Natural killer cell (primary cell): ENCODE data around the gene EFCAB5. TPM values are rescaled to one million over a fixed set of nuclear protein-coding genes. Genes with fewer than 3 reads are reported as not detected.

ENCODE experiments used
- ATAC-seq, 3 donors: fragments of 150-1000 bp in 2 of 3; fragments of 200-7000 bp in 1 of 3; cut with Tn5 transposase; 1 replicate in 1 of 3; 2 replicates in 2 of 3; pipeline ENCODE4 v1.10.0; 2021; ENCODE audit warnings: mild to moderate bottlenecking in 2 of 3, moderate library complexity in 2 of 3
- DNase-seq, 2 donors: peaks; one replicate each; pipeline versions ENCODE4 v3.0.0 to v3.0.0-alpha.2; 2013 to 2021; ENCODE audit warnings: mixed read lengths in 1 of 2
- H3K27ac ChIP-seq: one replicate; pipeline ENCODE4 v1.5.1; 2013; ENCODE audit warnings: mild to moderate bottlenecking, low read length
- H3K27me3 ChIP-seq: one replicate; pipeline ENCODE4 v1.6.1; 2013; ENCODE audit warnings: low read length; ENCODE audit not compliant: control insufficient read depth, insufficient read depth
- H3K36me3 ChIP-seq: one replicate; pipeline ENCODE4 v1.6.1; 2013; ENCODE audit warnings: low read length; ENCODE audit not compliant: control insufficient read depth, insufficient read depth
- H3K4me1 ChIP-seq: one replicate; pipeline ENCODE4 v1.6.1; 2013; ENCODE audit warnings: low read length; ENCODE audit not compliant: control insufficient read depth, insufficient read depth
- H3K4me3 ChIP-seq: one replicate; pipeline ENCODE4 v1.5.1; 2013; ENCODE audit warnings: low read length
- H3K9me3 ChIP-seq: one replicate; pipeline ENCODE4 v1.6.1; 2013; ENCODE audit warnings: low read length; ENCODE audit not compliant: control insufficient read depth, insufficient read depth
- H3K27ac Mint-ChIP-seq, 2 donors: one replicate each; pipeline ENCODE4 v1.8.0; 2022; ENCODE audit warnings: mild to moderate bottlenecking in 2 of 2, mixed read lengths in 2 of 2, moderate library complexity in 1 of 2
- H3K27me3 Mint-ChIP-seq, 2 donors: one replicate each; pipeline ENCODE4 v1.8.0; 2022; ENCODE audit warnings: low read depth in 2 of 2, mixed read lengths in 2 of 2
- H3K36me3 Mint-ChIP-seq: one replicate; pipeline ENCODE4 v1.8.0; 2022; ENCODE audit warnings: mixed read lengths
- H3K4me1 Mint-ChIP-seq, 2 donors: one replicate each; pipeline ENCODE4 v1.8.0; 2022; ENCODE audit warnings: mixed read lengths in 2 of 2
- H3K4me3 Mint-ChIP-seq: one replicate; pipeline ENCODE4 v1.8.0; 2022; ENCODE audit warnings: mild to moderate bottlenecking, moderate library complexity, mixed read lengths
- H3K9me3 Mint-ChIP-seq, 2 donors: one replicate each; pipeline ENCODE4 v1.8.0; 2022; ENCODE audit warnings: mixed read lengths in 2 of 2
- WGBS: methylation state at CpG from one replicate; pipeline ENCODE4 v1.1.7; 2013; ENCODE audit warnings: missing lambda C conversion rate; ENCODE audit not compliant: insufficient coverage; 5-methylcytosine and 5-hydroxymethylcytosine counted together
- intact Hi-C: fragments of 100-400 bp; cut with micrococcal nuclease; formaldehyde crosslinking; loops from one replicate; pipeline ENCODE4 v1.14.2; 2022
- total RNA-seq, 4 donors: library from RNA; stranded (reverse); fragments of 120-200 nt in 1 of 4; gene quantifications; one replicate each; pipeline versions ENCODE4 v1.2.3 to v1.2.4, GENCODE V29; 2013 to 2022
- TF ChIP-seq, protein P1 (sequence below): fragments of 200-600 bp; IDR thresholded peaks from one replicate; pipeline ENCODE4 v1.8.0; 2022; ENCODE audit warnings: antibody characterized with exemption

EFCAB5 gene
- total RNA-seq, 3 donors from 2014 or later (not counting 1 experiment from before 2014, with no cell fraction given) = 0.56 to 1.9 (median 0.58) TPM

DNA sequence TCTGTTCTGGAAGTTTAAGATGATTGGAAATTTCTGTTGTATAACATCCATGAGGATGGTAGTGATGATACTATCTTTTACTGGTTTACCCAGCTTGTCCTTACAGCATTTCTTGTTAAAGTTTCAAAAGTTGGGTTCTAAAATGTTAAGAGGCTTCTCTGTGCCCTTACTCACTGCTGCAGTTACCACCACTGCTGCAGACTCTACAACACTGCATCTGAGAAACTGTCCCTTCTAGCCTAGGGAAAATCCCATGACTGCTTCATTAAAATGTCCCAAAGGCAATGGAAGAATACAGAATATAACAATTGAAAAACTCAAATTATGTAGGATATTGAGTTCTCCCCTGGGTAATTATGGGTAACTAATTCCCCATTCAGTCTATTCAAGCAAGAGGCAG is 171.4 kb downstream of the EFCAB5 start:
- TF ChIP-seq, protein P1, sequence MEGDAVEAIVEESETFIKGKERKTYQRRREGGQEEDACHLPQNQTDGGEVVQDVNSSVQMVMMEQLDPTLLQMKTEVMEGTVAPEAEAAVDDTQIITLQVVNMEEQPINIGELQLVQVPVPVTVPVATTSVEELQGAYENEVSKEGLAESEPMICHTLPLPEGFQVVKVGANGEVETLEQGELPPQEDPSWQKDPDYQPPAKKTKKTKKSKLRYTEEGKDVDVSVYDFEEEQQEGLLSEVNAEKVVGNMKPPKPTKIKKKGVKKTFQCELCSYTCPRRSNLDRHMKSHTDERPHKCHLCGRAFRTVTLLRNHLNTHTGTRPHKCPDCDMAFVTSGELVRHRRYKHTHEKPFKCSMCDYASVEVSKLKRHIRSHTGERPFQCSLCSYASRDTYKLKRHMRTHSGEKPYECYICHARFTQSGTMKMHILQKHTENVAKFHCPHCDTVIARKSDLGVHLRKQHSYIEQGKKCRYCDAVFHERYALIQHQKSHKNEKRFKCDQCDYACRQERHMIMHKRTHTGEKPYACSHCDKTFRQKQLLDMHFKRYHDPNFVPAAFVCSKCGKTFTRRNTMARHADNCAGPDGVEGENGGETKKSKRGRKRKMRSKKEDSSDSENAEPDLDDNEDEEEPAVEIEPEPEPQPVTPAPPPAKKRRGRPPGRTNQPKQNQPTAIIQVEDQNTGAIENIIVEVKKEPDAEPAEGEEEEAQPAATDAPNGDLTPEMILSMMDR = no peak
- H3K9me3 Mint-ChIP-seq = no peaks in the 10 kb centered on the region
- H3K4me3 ChIP-seq = no peak overlapping the region
- H3K36me3 ChIP-seq = no peaks in the 10 kb centered on the region
- no peaks in the 10 kb centered on the region for H3K27me3 ChIP-seq
- peaks cover 22 to 27% of the 10 kb centered on the region in 2 donors for H3K4me1 Mint-ChIP-seq
- no peak overlapping the region for H3K27ac ChIP-seq
- intact Hi-C loops = no loop called here
- DNase-seq (no peak), ATAC-seq (no peak)
- peaks cover 7% of the 10 kb centered on the region for H3K36me3 Mint-ChIP-seq
- no peak overlapping the region for H3K4me3 Mint-ChIP-seq
- no peaks in the 10 kb centered on the region for H3K9me3 ChIP-seq
- no peaks in the 10 kb centered on the region for H3K4me1 ChIP-seq
- H3K27me3 Mint-ChIP-seq = peaks cover 4 to 15% of the 10 kb centered on the region in 2 donors
- H3K27ac Mint-ChIP-seq = peak overlapping the region; percentile 56 to 65

- H3K27ac ChIP-seq = no peak overlapping the region
- TF ChIP-seq, protein P1 = no peak
- Mint-ChIP-seq H3K27ac (peak overlapping the region; percentile 56 to 65), H3K36me3 (peaks cover 7% of the 10 kb centered on the region), H3K4me1 (peaks cover 25 to 31% of the 10 kb centered on the region in 2 donors), H3K27me3 (peaks cover 2 to 11% of the 10 kb centered on the region in 2 donors), H3K9me3 (no peaks in the 10 kb centered on the region), H3K4me3 (peak overlapping the region; percentile 45)
- ATAC-seq = peak in 1 of 3 donors; percentile 52
- intact Hi-C loops = no loop called here
- H3K4me1 ChIP-seq = no peaks in the 10 kb centered on the region
- no peaks in the 10 kb centered on the region for H3K36me3 ChIP-seq
- H3K9me3 ChIP-seq = no peaks in the 10 kb centered on the region
- no peak overlapping the region for H3K4me3 ChIP-seq
- peak in 1 of 2 donors; percentile 26 for DNase-seq
- no peaks in the 10 kb centered on the region for H3K27me3 ChIP-seq
Observed at GRCh38 chr17:30113213-30113612, 171.8 kb downstream of the EFCAB5 start.

GRCh38 chr17:30116345-30116660 is 174.9 kb downstream of the EFCAB5 start:
- Histone ChIP-seq H3K4me1 (peaks cover 3% of the 10 kb centered on the region), H3K4me3 (peak overlapping the region; percentile 75), H3K27ac (peak overlapping the region; percentile 96), H3K27me3 (no peaks in the 10 kb centered on the region), H3K36me3 (peaks cover 6% of the 10 kb centered on the region), H3K9me3 (no peaks in the 10 kb centered on the region)
- no peak for DNase-seq
- Mint-ChIP-seq H3K27me3 (no peaks in the 10 kb centered on the region), H3K4me3 (peak overlapping the region; percentile 99), H3K27ac (peak overlapping the region; percentile 98), H3K36me3 (peaks cover 7% of the 10 kb centered on the region), H3K9me3 (no peaks in the 10 kb centered on the region), H3K4me1 (peaks cover 45 to 51% of the 10 kb centered on the region in 2 donors)
- TF ChIP-seq, protein P1 = no peak
- intact Hi-C loops = no loop called here
- 3% methylated on average over 9 of the region's 10 CpGs for WGBS
- peak in 2 of 3 donors; percentile 34 to 39 for ATAC-seq
